T-helper 9 cell (primary cell): ENCODE measurements around the gene CRISP1.
"Not testable (repeated sequence)": the region's sequence is repeated elsewhere in the genome, so short reads cannot be mapped to it uniquely, and the experiment has no call there.

ENCODE experiments used
- DNase-seq: peaks from one replicate; pipeline ENCODE4 v3.0.0-alpha.2; 2020

The CRISP1 gene

DNA sequence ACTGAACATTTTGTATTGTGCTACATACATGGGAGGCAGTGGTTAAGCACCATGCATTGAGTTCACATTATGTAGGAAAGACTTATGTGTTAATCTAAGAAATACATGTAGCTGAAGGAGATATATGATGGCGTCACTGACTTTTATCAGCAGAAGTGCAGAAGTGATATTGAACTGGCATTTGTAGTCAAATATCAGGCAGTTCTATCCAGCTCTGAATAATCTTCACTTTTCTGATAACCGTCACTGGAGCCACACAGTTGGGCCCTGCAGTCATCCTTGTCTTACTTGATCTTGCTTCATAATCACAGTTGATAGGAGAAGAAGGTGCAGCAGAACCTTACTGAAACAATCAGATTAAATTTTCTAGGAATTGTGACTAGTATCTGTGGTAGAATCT lies 26.4 kb downstream of the CRISP1 start:
- DNase-seq: no peak

DNA sequence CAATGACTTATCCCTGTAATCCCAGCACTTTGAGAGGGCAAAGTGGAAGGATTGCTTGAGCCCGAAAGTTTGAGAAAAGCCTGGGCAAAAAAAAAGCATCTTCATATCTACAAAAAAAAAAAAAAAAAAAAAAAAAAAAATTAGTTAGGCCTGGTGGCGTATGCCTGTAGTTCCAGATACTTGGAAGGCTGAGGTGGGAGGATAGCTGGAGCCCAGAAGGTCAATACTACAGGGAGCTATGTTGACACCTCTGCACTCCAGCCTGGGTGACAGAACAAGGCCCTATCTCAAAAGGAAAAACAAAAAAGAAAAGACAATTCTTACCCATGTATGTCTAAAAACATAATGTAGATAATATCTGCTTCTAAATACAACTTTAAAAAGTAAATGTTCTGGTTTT lies 27.2 kb downstream of the CRISP1 start:
- DNase-seq: no peak

- no peak for DNase-seq
Measured at GRCh38 chr6:49835140-49835539, 31.2 kb downstream of the CRISP1 start.

GRCh38 chr6:49833386-49833785 lies 32.9 kb downstream of the CRISP1 start:
- DNase-seq: no peak

GRCh38 chr6:49826743-49827406 lies 39.5 kb downstream of the CRISP1 start:
- no peak for DNase-seq

GRCh38 chr6:49815166-49815565 lies 51.2 kb downstream of the CRISP1 start:
- DNase-seq: no peak

GRCh38 chr6:49813248-49813647 lies 53.1 kb downstream of the CRISP1 start:
- DNase-seq: no peak

GRCh38 chr6:49806145-49806544 lies 60.2 kb downstream of the CRISP1 start:
- no peak for DNase-seq

GRCh38 chr6:49805246-49805645 lies 61.1 kb downstream of the CRISP1 start:
- DNase-seq: no peak

GRCh38 chr6:49801525-49801924 lies 64.8 kb downstream of the CRISP1 start:
- DNase-seq: no peak

DNA sequence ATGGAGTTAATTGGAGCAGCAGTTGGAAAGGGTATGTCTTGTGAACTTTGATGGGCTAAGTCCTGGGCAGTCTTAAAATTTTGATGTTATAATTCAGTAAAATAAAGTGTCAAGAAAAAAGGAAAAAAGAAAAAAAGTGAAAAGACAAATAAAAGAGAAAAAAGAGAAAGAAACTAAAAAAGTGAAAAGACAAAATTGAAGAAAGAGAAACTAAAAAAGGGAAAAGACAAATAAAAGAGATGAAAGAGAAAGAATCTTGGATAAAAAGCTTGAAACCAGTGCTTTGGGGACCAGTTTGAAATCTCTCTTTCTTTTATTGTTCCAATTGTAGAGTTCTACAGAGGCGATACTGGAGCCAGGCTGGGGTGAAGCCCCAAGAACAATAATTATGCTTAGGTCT lies 67.2 kb downstream of the CRISP1 start:
- DNase-seq: no peak

GRCh38 chr6:49796842-49797455 lies 69.4 kb downstream of the CRISP1 start:
- not testable (repeated sequence) for DNase-seq

DNA sequence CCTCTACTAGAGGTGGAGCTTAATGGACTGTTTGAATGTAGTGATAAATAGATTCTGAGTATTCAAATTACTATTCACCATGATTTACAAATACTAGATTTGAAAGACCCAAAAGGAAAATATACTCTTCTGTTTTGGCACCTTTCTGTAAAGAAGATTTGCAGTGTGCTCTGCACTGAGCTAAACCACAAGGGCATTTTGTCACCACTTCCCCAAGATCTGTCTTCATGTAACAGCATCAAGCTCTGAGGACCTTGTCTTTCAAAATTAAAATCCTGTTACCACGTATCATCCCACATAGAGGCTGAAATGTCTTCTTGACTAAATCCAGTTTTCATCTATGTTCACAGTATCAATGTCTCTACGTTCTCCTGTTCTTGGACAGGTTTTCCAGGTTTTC lies 76.0 kb downstream of the CRISP1 start:
- no peak for DNase-seq

DNA sequence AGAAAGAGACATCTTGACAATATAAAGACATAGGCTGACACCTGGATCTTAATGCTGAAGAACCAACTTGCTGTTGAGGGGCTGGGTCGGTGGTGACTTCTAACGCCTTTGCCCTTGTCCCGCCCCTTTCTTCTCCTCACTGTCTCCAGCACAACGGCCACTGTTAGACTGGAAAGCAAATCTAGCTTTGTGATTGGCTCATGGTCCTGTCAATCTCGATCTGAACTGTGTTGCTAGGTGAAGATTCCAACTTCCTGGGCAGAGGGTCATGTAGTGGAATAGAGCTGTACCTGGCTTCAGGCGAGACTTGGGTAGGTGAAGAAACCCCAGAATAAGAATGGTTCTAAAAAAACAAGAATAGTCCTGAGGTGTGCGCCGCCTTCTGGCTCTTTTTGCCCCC lies 79.2 kb downstream of the CRISP1 start, which contains the start of gene PGK2:
Gene PGK2 (minus strand): TSS at position 110 of the 400 bp plus-strand sequence. CDS start 98 bp downstream, at position 12.
- no peak for DNase-seq

DNA sequence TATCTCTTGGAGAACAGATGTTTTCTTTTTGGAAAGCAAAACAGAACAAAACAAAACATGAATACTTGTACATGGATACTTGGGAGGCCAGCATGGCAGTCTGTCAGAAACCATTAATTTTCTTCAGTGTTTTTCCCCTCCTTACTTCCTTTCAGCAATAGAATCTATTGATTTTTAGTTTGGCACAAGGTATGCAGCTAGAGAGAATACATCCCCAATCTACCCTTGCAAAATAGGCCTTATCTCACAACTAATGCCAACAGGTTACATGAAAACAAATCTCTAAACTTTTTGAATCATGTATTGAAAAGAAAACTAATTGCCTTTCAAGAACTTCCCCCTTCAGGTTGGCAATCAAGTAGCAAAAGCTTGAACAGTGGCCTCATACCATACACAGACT lies 82.1 kb downstream of the CRISP1 start:
- DNase-seq: no peak
